Skeletal muscle satellite cell (primary cell): ENCODE data around the gene SPTLC1.
"Not testable (repeated sequence)": the region's sequence is repeated elsewhere in the genome, so short reads cannot be mapped to it uniquely, and the experiment has no call there.

ENCODE experiments used
- H3K27me3 ChIP-seq: 2 replicates; pipeline ENCODE4 v1.7.0; 2013; ENCODE audit warnings: low read length; ENCODE audit not compliant: control insufficient read depth, insufficient read depth
- H3K36me3 ChIP-seq: 2 replicates; pipeline ENCODE4 v1.7.0; 2013; ENCODE audit warnings: mild to moderate bottlenecking, control low read depth, low read length; ENCODE audit not compliant: insufficient read depth
- H3K4me1 ChIP-seq: 2 replicates; pipeline ENCODE4 v1.7.0; 2013; ENCODE audit warnings: low read length; ENCODE audit not compliant: control insufficient read depth, insufficient read depth
- H3K4me2 ChIP-seq: 2 replicates; pipeline ENCODE4 v1.7.0; 2013; ENCODE audit warnings: mild to moderate bottlenecking, low read length
- H3K4me3 ChIP-seq: 2 replicates; pipeline ENCODE4 v1.7.0; 2013; ENCODE audit warnings: low read length
- H3K9ac ChIP-seq: 2 replicates; pipeline ENCODE4 v1.7.0; 2013; ENCODE audit warnings: mild to moderate bottlenecking, low read depth, low read length, moderate library complexity
- H3K9me3 ChIP-seq: replicated peaks from 2 replicates; pipeline ENCODE4 v1.7.0; 2013; ENCODE audit warnings: mild to moderate bottlenecking, control low read depth, low read length

Gene SPTLC1

DNA sequence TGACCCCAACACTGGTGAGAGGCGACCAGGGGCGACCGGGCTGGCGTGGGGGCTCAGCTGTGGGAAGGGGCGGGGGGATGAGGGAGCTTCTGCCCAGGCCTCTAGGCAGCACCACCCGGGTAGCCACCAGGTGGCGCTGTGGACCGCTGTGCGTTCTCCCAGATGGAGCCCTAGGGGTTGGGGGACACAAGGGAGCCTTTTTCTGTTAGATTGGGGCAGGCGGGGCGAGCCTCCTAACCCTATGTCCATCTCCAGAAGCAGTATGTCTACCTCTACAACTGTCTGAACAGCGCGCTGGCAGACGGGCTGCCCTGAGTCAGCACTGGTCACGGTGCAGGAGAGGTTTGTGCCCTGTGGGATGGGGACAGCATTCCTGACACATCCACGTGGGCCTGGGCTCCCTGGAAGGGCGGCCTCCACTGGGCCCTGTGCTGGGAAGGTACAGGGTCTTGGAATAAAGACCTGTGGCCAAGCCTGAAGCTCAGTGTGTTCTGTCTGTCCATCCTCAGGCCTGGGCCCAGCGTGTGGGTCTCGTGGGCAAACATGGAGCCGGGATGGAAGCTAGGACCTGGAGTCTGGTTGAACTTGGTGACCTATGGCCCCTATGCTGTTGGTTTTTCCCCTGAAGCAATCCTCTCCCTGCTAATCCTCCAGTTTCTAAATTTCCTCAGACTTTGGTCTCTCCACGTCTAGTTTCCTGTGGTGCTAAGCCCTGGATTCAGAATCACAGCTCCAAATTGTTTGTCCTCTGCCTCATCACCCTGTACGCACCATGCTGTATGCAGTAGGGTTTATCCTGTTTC is 23.1 kb upstream of the SPTLC1 start:
- H3K27me3 ChIP-seq = no peaks in the 10 kb centered on the region
- no peaks in the 10 kb centered on the region for H3K9me3 ChIP-seq
- H3K36me3 ChIP-seq = no peaks in the 10 kb centered on the region
- H3K4me2 ChIP-seq = no peak overlapping the region
- no peak overlapping the region for H3K4me3 ChIP-seq
- H3K9ac ChIP-seq = no peak overlapping the region
- peaks cover 43% of the 10 kb centered on the region for H3K4me1 ChIP-seq

DNA sequence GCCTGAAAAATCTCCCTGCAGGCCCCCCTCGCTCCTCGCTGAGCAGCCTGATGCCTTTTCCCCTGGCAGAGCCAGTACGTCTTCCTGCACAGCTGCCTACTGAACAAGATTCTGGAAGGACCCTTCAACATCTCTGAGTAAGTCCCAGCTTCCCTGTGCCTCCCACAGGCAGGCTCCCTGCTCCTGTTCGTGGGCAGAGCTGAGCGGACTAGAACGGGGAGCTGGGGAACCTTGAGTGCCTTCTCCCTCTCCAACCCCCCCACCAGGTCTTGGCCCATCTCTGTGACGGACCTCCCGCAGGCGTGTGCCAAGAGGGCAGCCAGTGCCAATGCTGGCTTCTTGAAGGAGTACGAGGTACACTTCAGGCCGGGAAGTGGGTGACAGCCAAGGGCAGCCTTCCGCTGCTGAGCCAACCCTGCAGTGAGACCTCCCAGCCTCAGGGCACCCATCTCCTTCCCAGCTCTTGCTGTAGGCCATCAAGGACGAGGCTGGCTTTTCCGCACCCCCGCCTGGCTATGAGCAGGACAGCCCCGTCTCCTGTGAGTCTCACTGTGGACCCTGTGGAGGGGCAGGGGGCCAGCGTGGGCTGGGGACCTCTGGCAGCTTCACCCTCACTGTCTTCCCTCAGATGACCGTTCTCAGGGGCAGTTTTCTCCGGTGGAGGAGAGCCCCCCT is 21.1 kb upstream of the SPTLC1 start:
- H3K36me3 ChIP-seq = no peaks in the 10 kb centered on the region
- H3K27me3 ChIP-seq = no peaks in the 10 kb centered on the region
- H3K4me2 ChIP-seq = no peak overlapping the region
- no peak overlapping the region for H3K4me3 ChIP-seq
- H3K9me3 ChIP-seq = no peaks in the 10 kb centered on the region
- peaks cover 38% of the 10 kb centered on the region for H3K4me1 ChIP-seq
- no peak overlapping the region for H3K9ac ChIP-seq

DNA sequence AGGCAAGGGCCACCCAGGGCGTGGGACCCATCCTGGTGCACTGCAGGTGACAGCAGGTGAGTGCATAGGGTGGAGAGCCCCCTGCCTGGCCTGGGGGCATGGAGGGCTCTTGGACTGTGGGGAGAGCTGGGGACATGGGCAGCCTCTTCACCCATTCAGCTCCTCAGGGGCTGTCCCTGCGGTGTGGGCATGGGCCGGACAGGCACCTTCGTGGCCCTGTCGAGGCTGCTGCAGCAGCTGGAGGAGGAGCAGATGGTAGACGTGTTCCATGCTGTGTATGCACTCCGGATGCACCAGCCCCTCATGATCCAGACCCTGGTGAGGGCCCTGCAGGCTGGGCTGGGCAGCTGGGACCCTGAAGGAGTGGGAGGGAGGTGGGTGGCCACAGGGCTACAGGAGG is 20.4 kb upstream of the SPTLC1 start:
- Histone ChIP-seq H3K36me3 (no peaks in the 10 kb centered on the region), H3K27me3 (no peaks in the 10 kb centered on the region), H3K9me3 (no peaks in the 10 kb centered on the region), H3K4me3 (no peak overlapping the region), H3K9ac (no peak overlapping the region), H3K4me2 (no peak overlapping the region), H3K4me1 (peaks cover 32% of the 10 kb centered on the region)

DNA sequence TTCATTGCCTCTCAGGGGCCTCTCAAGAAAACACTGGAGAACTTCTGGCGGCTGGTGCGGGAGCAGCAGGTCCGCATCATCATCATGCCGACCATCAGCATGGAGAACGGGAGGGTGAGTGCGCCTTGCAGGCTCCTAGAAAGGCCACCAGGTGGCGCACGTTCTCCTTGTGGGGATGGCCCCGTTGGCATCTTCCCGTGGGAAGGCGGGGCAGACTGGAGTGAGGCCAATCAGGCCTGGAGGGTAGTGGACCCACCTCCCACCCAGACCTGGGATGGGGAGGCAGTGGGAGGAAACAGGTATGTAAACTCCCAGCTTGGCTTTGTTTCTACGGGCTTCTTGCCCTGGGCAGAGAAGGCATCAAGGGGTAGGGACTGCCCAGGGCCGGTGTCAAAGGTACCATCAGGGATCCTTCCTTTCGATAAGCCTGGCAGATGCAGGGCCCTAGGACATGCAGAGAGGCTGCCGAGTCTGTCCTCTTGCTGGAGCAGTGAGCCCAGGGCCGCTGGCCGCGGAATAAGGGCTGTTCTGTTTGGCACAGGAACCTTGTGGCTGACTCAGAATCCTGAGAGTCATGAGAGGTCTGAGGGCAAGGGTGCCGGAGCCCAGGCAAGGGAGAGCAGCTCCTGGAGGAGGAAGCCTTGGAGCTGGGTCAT is 18.9 kb upstream of the SPTLC1 start:
- Histone ChIP-seq H3K4me3 (peak overlapping the region; percentile 63), H3K4me2 (peak overlapping the region; percentile 89), H3K36me3 (no peaks in the 10 kb centered on the region), H3K9ac (peak overlapping the region; percentile 74), H3K9me3 (no peaks in the 10 kb centered on the region), H3K4me1 (peaks cover 23% of the 10 kb centered on the region), H3K27me3 (no peaks in the 10 kb centered on the region)

DNA sequence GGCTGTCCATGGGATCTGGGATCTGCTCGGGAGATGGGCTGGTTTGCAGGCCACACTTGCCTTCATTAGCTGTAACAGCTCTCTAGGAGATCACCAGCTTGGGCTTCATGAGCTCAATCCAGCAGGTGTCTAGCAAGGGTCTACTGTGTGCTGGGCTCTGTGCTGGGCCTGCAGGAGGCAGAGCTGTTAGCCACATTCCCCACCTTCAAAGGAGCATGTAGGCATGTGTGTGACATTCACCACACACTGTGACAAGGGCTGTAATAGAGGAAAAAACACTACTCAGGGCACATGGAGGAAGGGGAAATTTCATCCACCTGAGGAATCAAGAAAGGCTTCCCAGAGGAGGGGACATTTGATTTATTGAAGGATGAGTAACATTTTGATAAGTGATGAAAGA is 17.7 kb upstream of the SPTLC1 start:
- H3K4me1 ChIP-seq = peaks cover 17% of the 10 kb centered on the region
- H3K36me3 ChIP-seq, H3K9ac ChIP-seq, H3K4me2 ChIP-seq, H3K9me3 ChIP-seq, H3K4me3 ChIP-seq, H3K27me3 ChIP-seq: not testable (repeated sequence)

DNA sequence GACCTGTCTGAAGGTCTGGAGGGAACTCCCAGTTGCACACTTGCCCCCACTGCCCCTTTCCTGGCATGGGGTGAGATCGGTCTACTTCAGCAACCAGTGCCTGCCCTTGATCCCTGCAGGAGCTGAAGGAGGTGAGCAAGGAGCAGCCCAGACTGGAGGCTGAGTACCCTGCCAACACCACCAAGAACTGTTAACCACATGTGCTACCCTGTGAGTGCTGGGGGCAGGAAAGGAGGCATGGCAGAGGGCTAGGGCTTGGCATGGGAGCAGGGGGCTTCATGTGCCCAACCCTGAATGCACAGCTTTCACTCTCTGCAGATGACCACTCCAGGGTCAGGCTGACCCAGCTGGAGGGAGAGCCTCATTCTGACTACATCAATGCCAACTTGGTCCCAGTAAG is 17.3 kb upstream of the SPTLC1 start:
- Histone ChIP-seq H3K27me3 (no peaks in the 10 kb centered on the region), H3K4me2 (no peak overlapping the region), H3K36me3 (no peaks in the 10 kb centered on the region), H3K4me3 (no peak overlapping the region), H3K4me1 (peaks cover 15% of the 10 kb centered on the region), H3K9me3 (no peaks in the 10 kb centered on the region), H3K9ac (no peak overlapping the region)

DNA sequence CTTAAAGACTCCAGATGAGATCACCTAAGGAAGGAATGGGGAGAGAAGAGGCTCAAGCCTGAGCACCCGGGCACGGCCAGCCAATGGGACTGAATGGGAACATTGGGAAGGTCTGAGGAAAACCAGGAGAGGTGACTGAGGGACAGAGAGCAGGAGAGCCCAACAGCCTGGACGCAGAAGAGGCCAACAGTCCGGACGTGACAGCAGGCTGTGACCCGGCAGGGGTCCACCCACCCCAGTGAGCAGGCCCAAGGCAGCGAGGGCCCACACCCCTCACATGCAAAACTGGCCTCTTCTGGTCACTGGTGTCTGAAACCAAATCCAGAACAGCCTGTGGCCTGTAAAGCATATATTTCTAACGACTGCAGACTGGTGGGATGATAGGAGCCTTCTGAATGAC is 7.6 kb upstream of the SPTLC1 start:
- Histone ChIP-seq H3K9me3 (no peaks in the 10 kb centered on the region), H3K4me2 (no peak overlapping the region), H3K4me1 (no peaks in the 10 kb centered on the region), H3K4me3 (no peak overlapping the region), H3K9ac (no peak overlapping the region), H3K27me3 (peaks cover 32% of the 10 kb centered on the region), H3K36me3 (no peaks in the 10 kb centered on the region)

DNA sequence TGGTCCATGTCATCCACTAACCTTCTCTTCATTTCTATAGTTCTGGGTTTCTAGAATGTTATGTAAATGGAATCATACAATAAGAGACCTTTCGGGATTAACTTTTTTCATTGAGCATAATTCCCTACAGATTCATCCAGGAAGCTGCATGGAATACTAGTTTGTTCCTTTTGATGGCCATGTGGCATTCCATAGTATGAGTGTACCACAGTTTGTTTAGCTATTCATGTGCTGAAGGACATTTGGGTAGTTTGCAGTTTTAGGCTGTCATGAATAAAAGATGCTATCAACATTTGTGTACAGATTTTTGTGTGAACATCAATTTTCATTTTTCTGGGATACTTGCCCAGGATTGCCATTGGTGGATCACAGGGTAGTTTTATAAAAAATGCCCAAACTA is 6.8 kb upstream of the SPTLC1 start:
- Histone ChIP-seq H3K27me3 (peaks cover 33% of the 10 kb centered on the region), H3K9ac (no peak overlapping the region), H3K4me1 (no peaks in the 10 kb centered on the region), H3K4me2 (no peak overlapping the region), H3K36me3 (no peaks in the 10 kb centered on the region), H3K4me3 (no peak overlapping the region), H3K9me3 (no peaks in the 10 kb centered on the region)

DNA sequence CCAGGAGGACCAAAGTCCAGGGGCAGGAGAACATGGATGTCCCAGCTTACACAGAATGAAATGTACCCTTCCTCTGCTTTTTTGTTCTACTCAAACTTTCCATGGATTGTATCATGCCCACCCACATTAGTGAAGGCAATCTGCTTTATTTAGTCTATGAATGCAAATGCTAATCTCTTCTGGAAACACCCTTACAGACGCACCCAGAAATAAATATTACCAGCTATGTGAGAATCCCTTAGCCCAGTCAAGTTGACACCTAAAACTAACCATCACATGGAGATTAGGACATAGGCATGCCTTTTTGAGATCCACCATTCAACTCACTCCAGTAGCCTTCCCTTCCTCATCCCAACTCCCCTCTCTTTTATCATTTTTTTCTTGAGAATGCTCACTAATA is 6.1 kb upstream of the SPTLC1 start:
- Histone ChIP-seq H3K4me3 (no peak overlapping the region), H3K4me1 (no peaks in the 10 kb centered on the region)

DNA sequence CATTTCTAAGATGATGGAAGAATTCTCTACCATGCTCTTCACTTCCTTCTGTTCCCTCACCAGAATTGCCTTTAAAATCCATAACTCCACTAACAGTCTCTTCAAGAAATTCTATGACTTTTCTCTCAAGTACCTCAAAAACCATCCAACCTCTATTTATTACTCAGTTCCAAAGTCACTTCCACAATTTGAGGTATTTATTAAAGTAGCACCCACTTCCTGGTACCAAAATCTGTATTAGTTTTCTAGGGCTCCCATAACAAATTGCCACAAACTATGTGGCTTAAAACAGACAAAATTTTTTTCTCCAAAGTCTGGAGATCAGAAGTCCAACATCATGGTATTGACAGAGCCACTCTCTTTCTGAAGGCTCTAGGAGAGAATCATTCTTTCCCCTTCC is 4.9 kb upstream of the SPTLC1 start:
- no peak overlapping the region for H3K4me2 ChIP-seq
- H3K9me3 ChIP-seq = no peaks in the 10 kb centered on the region
- H3K36me3 ChIP-seq = no peaks in the 10 kb centered on the region
- H3K9ac ChIP-seq = no peak overlapping the region
- no peak overlapping the region for H3K4me3 ChIP-seq
- peaks cover 33% of the 10 kb centered on the region for H3K27me3 ChIP-seq
- peaks cover 3% of the 10 kb centered on the region for H3K4me1 ChIP-seq

More for the DNA sequence above, 6.1 kb upstream of the SPTLC1 start:
- Histone ChIP-seq H3K9me3 (no peaks in the 10 kb centered on the region), H3K36me3 (no peaks in the 10 kb centered on the region), H3K4me2 (no peak overlapping the region), H3K27me3 (peaks cover 33% of the 10 kb centered on the region), H3K9ac (no peak overlapping the region)

DNA sequence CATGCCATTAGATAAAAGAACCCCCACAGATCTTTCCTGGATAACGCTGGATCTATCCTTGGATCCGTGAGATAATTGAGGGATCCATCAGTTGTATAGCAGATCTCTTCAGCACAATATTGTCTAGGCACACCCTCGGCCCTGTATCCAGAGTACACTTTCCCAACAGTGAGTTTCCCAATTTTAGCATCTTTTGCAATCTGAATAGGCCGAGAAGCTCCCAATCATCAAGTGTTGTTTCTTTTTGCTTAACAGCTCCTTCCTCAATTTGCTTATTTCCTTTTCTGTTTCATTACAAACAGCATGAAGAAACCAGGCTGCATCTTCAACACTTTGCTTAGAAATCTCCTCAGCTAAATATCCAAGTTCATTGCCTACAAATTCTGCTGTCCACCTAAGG is 4.4 kb upstream of the SPTLC1 start:
- Histone ChIP-seq H3K4me2 (no peak overlapping the region), H3K36me3 (no peaks in the 10 kb centered on the region), H3K9ac (no peak overlapping the region), H3K27me3 (peaks cover 33% of the 10 kb centered on the region), H3K9me3 (no peaks in the 10 kb centered on the region), H3K4me1 (peaks cover 3% of the 10 kb centered on the region), H3K4me3 (no peak overlapping the region)
